Osteoblast (primary cell): Measurements from ENCODE around the gene THOP1. TPM values are rescaled to one million over a fixed set of nuclear protein-coding genes. Genes with fewer than 3 reads are reported as not detected.
"Not testable (repeated sequence)": the region's sequence is repeated elsewhere in the genome, so short reads cannot be mapped to it uniquely, and the experiment has no call there.

ENCODE experiments used
- DNase-seq: peaks from one replicate; pipeline ENCODE4 v3.0.0; 2011; ENCODE audit warnings: low spot score, mixed read lengths; ENCODE audit not compliant: insufficient read length; ENCODE audit errors: missing footprints
- H2AFZ ChIP-seq: 2 replicates; pipeline ENCODE4 v1.6.0; 2011; ENCODE audit warnings: mild to moderate bottlenecking, low read length
- H3K27ac ChIP-seq: 2 replicates; pipeline ENCODE4 v1.5.1; 2011; ENCODE audit warnings: mild to moderate bottlenecking, low read depth, low read length, moderate library complexity
- H3K27me3 ChIP-seq: 2 replicates; pipeline ENCODE4 v1.6.0; 2012; ENCODE audit warnings: mild to moderate bottlenecking, control low read depth, inconsistent platforms, low read length, moderate library complexity; ENCODE audit not compliant: insufficient read depth
- H3K36me3 ChIP-seq: 2 replicates; pipeline ENCODE4 v1.5.1; 2011; ENCODE audit warnings: mild to moderate bottlenecking, low read length, control low read depth, moderate library complexity; ENCODE audit not compliant: insufficient read depth
- H3K4me1 ChIP-seq: 2 replicates; pipeline ENCODE4 v1.5.1; 2011; ENCODE audit warnings: mild to moderate bottlenecking, low read length, control low read depth, moderate library complexity; ENCODE audit not compliant: insufficient read depth
- H3K4me2 ChIP-seq: 2 replicates; pipeline ENCODE4 v1.6.0; 2011; ENCODE audit warnings: mild to moderate bottlenecking, low read length; ENCODE audit not compliant: insufficient read depth
- H3K4me3 ChIP-seq: fragments of 200-600 bp; sonication (generic); 3 replicates; pipeline ENCODE4 v1.5.1; 2012; ENCODE audit warnings: mild to moderate bottlenecking, low read length, inconsistent platforms; ENCODE audit not compliant: insufficient read depth
- H3K79me2 ChIP-seq: 2 replicates; pipeline ENCODE4 v1.6.0; 2012; ENCODE audit warnings: mild to moderate bottlenecking, low read length, control low read depth, inconsistent platforms; ENCODE audit not compliant: insufficient read depth
- H3K9me3 ChIP-seq: 2 replicates; pipeline ENCODE4 v1.5.1; 2011; ENCODE audit warnings: low read depth, low read length, control low read depth
- H4K20me1 ChIP-seq: 2 replicates; pipeline ENCODE4 v1.6.0; 2012; ENCODE audit warnings: mild to moderate bottlenecking, low read length, control low read depth; ENCODE audit not compliant: insufficient read depth
- CTCF ChIP-seq: IDR thresholded peaks from 2 replicates; pipeline ENCODE4 v1.5.1; 2011; ENCODE audit warnings: mild to moderate bottlenecking, low read depth, low read length, moderate library complexity; ENCODE audit errors: extremely low read depth
- total RNA-seq: library from RNA; depleted of rRNA; stranded (reverse); fragments of >200 nt; gene quantifications from 2 replicates; pipeline ENCODE4 v1.2.3, GENCODE V29; 2012

The THOP1 gene
- total RNA-seq, 1 donor = 45.6 TPM

GRCh38 chr19:2816641-2817040, 31.3 kb downstream of the THOP1 start:
- no peak overlapping the region for H3K27ac ChIP-seq
- no peak overlapping the region for H2AFZ ChIP-seq
- H4K20me1 ChIP-seq = no peaks in the 10 kb centered on the region
- H3K9me3 ChIP-seq = no peaks in the 10 kb centered on the region
- H3K36me3 ChIP-seq = no peaks in the 10 kb centered on the region
- DNase-seq = peak; percentile 66
- no peak overlapping the region for H3K4me3 ChIP-seq
- TF ChIP-seq CTCF = no peak
- H3K4me2 ChIP-seq = no peak overlapping the region
- no peaks in the 10 kb centered on the region for H3K27me3 ChIP-seq
- no peaks in the 10 kb centered on the region for H3K4me1 ChIP-seq
- H3K79me2 ChIP-seq = no peaks in the 10 kb centered on the region

- not testable (repeated sequence) for H3K4me3 ChIP-seq, H3K4me1 ChIP-seq, H2AFZ ChIP-seq, H3K36me3 ChIP-seq, H3K79me2 ChIP-seq, H3K4me2 ChIP-seq, H4K20me1 ChIP-seq, H3K9me3 ChIP-seq, H3K27me3 ChIP-seq, H3K27ac ChIP-seq
- peak; percentile 58 for DNase-seq
These were observed 32.0 kb downstream of the THOP1 start for GRCh38 chr19:2817237-2817829.

GRCh38 chr19:2819540-2820111, 34.3 kb downstream of the THOP1 start, which contains the start of gene ZNF554:
ZNF554 (plus strand) TSS chr19:2819868; CDS start chr19:2820072, 204 bp downstream.
- H3K9me3 ChIP-seq = no peaks in the 10 kb centered on the region
- peak within 1 kb of the TSS; percentile 87 for H2AFZ ChIP-seq
- H3K4me1 ChIP-seq = no peaks in the 10 kb centered on the region
- no peaks in the 10 kb centered on the region for H3K36me3 ChIP-seq
- no peaks in the 10 kb centered on the region for H3K27me3 ChIP-seq
- peak within 1 kb of the TSS; percentile 75 for H3K4me2 ChIP-seq
- peak; percentile 100 for DNase-seq
- H3K27ac ChIP-seq = no peak within 1 kb of the TSS
- no peaks in the 10 kb centered on the region for H3K79me2 ChIP-seq
- peak; percentile 86 for TF ChIP-seq CTCF
- H4K20me1 ChIP-seq = no peaks in the 10 kb centered on the region
- peak within 1 kb of the TSS; percentile 84 for H3K4me3 ChIP-seq

- TF ChIP-seq CTCF = no peak
- DNase-seq = peak; percentile 94
- Histone ChIP-seq H3K4me1 (no peaks in the 10 kb centered on the region), H3K4me2 (peak overlapping the region; percentile 75), H3K27ac (no peak overlapping the region), H3K9me3 (no peaks in the 10 kb centered on the region), H2AFZ (peak overlapping the region; percentile 57), H3K79me2 (no peaks in the 10 kb centered on the region), H4K20me1 (no peaks in the 10 kb centered on the region), H3K27me3 (no peaks in the 10 kb centered on the region), H3K4me3 (peak overlapping the region; percentile 84), H3K36me3 (no peaks in the 10 kb centered on the region)
These were observed 34.9 kb downstream of the THOP1 start for GRCh38 chr19:2820112-2820702.
